Activated naive CD8-positive, alpha-beta T cell (primary cell): Measurements from ENCODE around the gene TXLNB.

Source experiments
- H3K27ac Mint-ChIP-seq: one replicate; pipeline ENCODE4 v1.8.0; 2021; ENCODE audit warnings: mixed read lengths
- H3K27me3 Mint-ChIP-seq: one replicate; pipeline ENCODE4 v1.8.0; 2021; ENCODE audit warnings: mixed read lengths
- H3K36me3 Mint-ChIP-seq: one replicate; pipeline ENCODE4 v1.8.0; 2021; ENCODE audit warnings: mixed read lengths
- H3K4me1 Mint-ChIP-seq: one replicate; pipeline ENCODE4 v1.8.0; 2021; ENCODE audit warnings: low read depth, mixed read lengths
- H3K4me3 Mint-ChIP-seq: one replicate; pipeline ENCODE4 v1.8.0; 2021; ENCODE audit warnings: mild to moderate bottlenecking, mixed read lengths
- H3K9me3 Mint-ChIP-seq: one replicate; pipeline ENCODE4 v1.8.0; 2021; ENCODE audit warnings: low read depth, mixed read lengths

TXLNB gene

GRCh38 chr6:139265512-139266190 lies 26.1 kb downstream of the TXLNB start:
- Mint-ChIP-seq H3K4me3 (no peak overlapping the region), H3K36me3 (peaks cover 6% of the 10 kb centered on the region), H3K4me1 (peaks cover 19% of the 10 kb centered on the region), H3K27me3 (no peaks in the 10 kb centered on the region), H3K9me3 (no peaks in the 10 kb centered on the region), H3K27ac (no peak overlapping the region)

- H3K27ac Mint-ChIP-seq: peak overlapping the region; percentile 95
- no peaks in the 10 kb centered on the region for H3K27me3 Mint-ChIP-seq
- H3K4me1 Mint-ChIP-seq: peaks cover 19% of the 10 kb centered on the region
- H3K4me3 Mint-ChIP-seq: peak overlapping the region; percentile 75
- no peaks in the 10 kb centered on the region for H3K9me3 Mint-ChIP-seq
- H3K36me3 Mint-ChIP-seq: peaks cover 7% of the 10 kb centered on the region
These were observed 29.1 kb downstream of the TXLNB start for GRCh38 chr6:139262519-139263300.

GRCh38 chr6:139257821-139258398 lies 33.9 kb downstream of the TXLNB start:
- no peaks in the 10 kb centered on the region for H3K9me3 Mint-ChIP-seq
- H3K36me3 Mint-ChIP-seq: peaks cover 4% of the 10 kb centered on the region
- H3K4me3 Mint-ChIP-seq: no peak overlapping the region
- no peak overlapping the region for H3K27ac Mint-ChIP-seq
- H3K27me3 Mint-ChIP-seq: no peaks in the 10 kb centered on the region
- peaks cover 14% of the 10 kb centered on the region for H3K4me1 Mint-ChIP-seq

- Mint-ChIP-seq H3K36me3 (peaks cover 4% of the 10 kb centered on the region), H3K4me3 (no peak overlapping the region), H3K9me3 (no peaks in the 10 kb centered on the region), H3K27me3 (no peaks in the 10 kb centered on the region), H3K4me1 (peaks cover 9% of the 10 kb centered on the region), H3K27ac (no peak overlapping the region)
These were observed 34.5 kb downstream of the TXLNB start for GRCh38 chr6:139257291-139257690.

GRCh38 chr6:139256087-139256486 lies 35.7 kb downstream of the TXLNB start:
- Mint-ChIP-seq H3K27me3 (no peaks in the 10 kb centered on the region), H3K27ac (no peak overlapping the region), H3K9me3 (no peaks in the 10 kb centered on the region), H3K36me3 (peaks cover 4% of the 10 kb centered on the region), H3K4me3 (no peak overlapping the region), H3K4me1 (peaks cover 14% of the 10 kb centered on the region)

- Mint-ChIP-seq H3K4me1 (peaks cover 29% of the 10 kb centered on the region), H3K27me3 (no peaks in the 10 kb centered on the region), H3K36me3 (no peaks in the 10 kb centered on the region), H3K9me3 (no peaks in the 10 kb centered on the region), H3K27ac (no peak overlapping the region), H3K4me3 (no peak overlapping the region)
These were observed 37.6 kb downstream of the TXLNB start for GRCh38 chr6:139254196-139254595.

- no peaks in the 10 kb centered on the region for H3K9me3 Mint-ChIP-seq
- no peak overlapping the region for H3K27ac Mint-ChIP-seq
- H3K27me3 Mint-ChIP-seq: no peaks in the 10 kb centered on the region
- no peaks in the 10 kb centered on the region for H3K36me3 Mint-ChIP-seq
- peaks cover 34% of the 10 kb centered on the region for H3K4me1 Mint-ChIP-seq
- no peak overlapping the region for H3K4me3 Mint-ChIP-seq
These were observed 38.1 kb downstream of the TXLNB start for GRCh38 chr6:139253656-139254055.

- peaks cover 41% of the 10 kb centered on the region for H3K4me1 Mint-ChIP-seq
- H3K4me3 Mint-ChIP-seq: no peak overlapping the region
These were observed 40.0 kb downstream of the TXLNB start for GRCh38 chr6:139251691-139252390.

GRCh38 chr6:139251045-139251690 lies 40.6 kb downstream of the TXLNB start:
- Mint-ChIP-seq H3K36me3 (no peaks in the 10 kb centered on the region), H3K27ac (peak overlapping the region; percentile 37), H3K4me1 (peaks cover 41% of the 10 kb centered on the region), H3K27me3 (no peaks in the 10 kb centered on the region), H3K9me3 (no peaks in the 10 kb centered on the region), H3K4me3 (no peak overlapping the region)

More at GRCh38 chr6:139251691-139252390, 40.0 kb downstream of the TXLNB start:
- H3K27ac Mint-ChIP-seq: no peak overlapping the region
- H3K9me3 Mint-ChIP-seq: no peaks in the 10 kb centered on the region
- H3K36me3 Mint-ChIP-seq: no peaks in the 10 kb centered on the region
- no peaks in the 10 kb centered on the region for H3K27me3 Mint-ChIP-seq

- H3K27ac Mint-ChIP-seq: peak overlapping the region; percentile 16
- no peaks in the 10 kb centered on the region for H3K36me3 Mint-ChIP-seq
- H3K27me3 Mint-ChIP-seq: no peaks in the 10 kb centered on the region
- no peaks in the 10 kb centered on the region for H3K9me3 Mint-ChIP-seq
- peaks cover 41% of the 10 kb centered on the region for H3K4me1 Mint-ChIP-seq
- H3K4me3 Mint-ChIP-seq: no peak overlapping the region
These were observed 41.3 kb downstream of the TXLNB start for GRCh38 chr6:139250296-139251044.

GRCh38 chr6:139249395-139249794 lies 42.4 kb downstream of the TXLNB start:
- H3K4me3 Mint-ChIP-seq: peak overlapping the region; percentile 65
- no peaks in the 10 kb centered on the region for H3K9me3 Mint-ChIP-seq
- H3K36me3 Mint-ChIP-seq: no peaks in the 10 kb centered on the region
- H3K4me1 Mint-ChIP-seq: peaks cover 46% of the 10 kb centered on the region
- H3K27ac Mint-ChIP-seq: peak overlapping the region; percentile 93
- no peaks in the 10 kb centered on the region for H3K27me3 Mint-ChIP-seq

- Mint-ChIP-seq H3K27ac (no peak overlapping the region), H3K4me3 (no peak overlapping the region), H3K36me3 (no peaks in the 10 kb centered on the region), H3K9me3 (no peaks in the 10 kb centered on the region), H3K4me1 (peaks cover 48% of the 10 kb centered on the region), H3K27me3 (no peaks in the 10 kb centered on the region)
These were observed 42.9 kb downstream of the TXLNB start for GRCh38 chr6:139248911-139249310.

- Mint-ChIP-seq H3K27ac (no peak overlapping the region), H3K4me1 (peaks cover 48% of the 10 kb centered on the region), H3K9me3 (no peaks in the 10 kb centered on the region), H3K36me3 (peaks cover 4% of the 10 kb centered on the region), H3K4me3 (peak overlapping the region; percentile 58), H3K27me3 (no peaks in the 10 kb centered on the region)
These were observed 44.2 kb downstream of the TXLNB start for GRCh38 chr6:139247618-139248017.

- no peak overlapping the region for H3K27ac Mint-ChIP-seq
- H3K36me3 Mint-ChIP-seq: peaks cover 4% of the 10 kb centered on the region
- H3K9me3 Mint-ChIP-seq: no peaks in the 10 kb centered on the region
- no peak overlapping the region for H3K4me3 Mint-ChIP-seq
- no peaks in the 10 kb centered on the region for H3K27me3 Mint-ChIP-seq
- H3K4me1 Mint-ChIP-seq: peaks cover 18% of the 10 kb centered on the region
These were observed 48.3 kb downstream of the TXLNB start for GRCh38 chr6:139243536-139243935.
